Esophagus squamous epithelium (tissue), 5 donors: ENCODE results near the gene GRIK2. TPM values are rescaled to one million over a fixed set of nuclear protein-coding genes. Genes with fewer than 3 reads are reported as not detected.

ENCODE experiments used
- DNase-seq: peaks from one replicate; lab custom pipeline; 2025; lab: John Stamatoyannopoulos, UW
- H3K27ac ChIP-seq, 4 donors: fragments of 200-600 bp; sonication (generic); one replicate each; pipeline ENCODE4 v1.5.1; 2016 to 2019; ENCODE audit warnings: mild to moderate bottlenecking in 1 of 4
- H3K27me3 ChIP-seq, 4 donors: fragments of 200-600 bp; sonication (generic); 1 replicate in 3 of 4; 2 replicates in 1 of 4; pipeline versions ENCODE4 v1.5.1 to v1.6.0; 2017 to 2021; ENCODE audit warnings: antibody characterized with exemption in 1 of 4
- H3K36me3 ChIP-seq, 3 donors: fragments of 200-600 bp; sonication (generic); one replicate each; pipeline ENCODE4 v1.5.1; 2016 to 2019
- H3K4me1 ChIP-seq, 3 donors: fragments of 200-600 bp; sonication (generic); one replicate each; pipeline ENCODE4 v1.5.1; 2017 to 2019
- H3K4me3 ChIP-seq, 4 donors: fragments of 200-600 bp; sonication (generic); 1 replicate in 3 of 4; 2 replicates in 1 of 4; pipeline ENCODE4 v1.5.1; 2016 to 2019; ENCODE audit warnings: mild to moderate bottlenecking in 2 of 4, moderate library complexity in 1 of 4
- H3K9me3 ChIP-seq, 3 donors: fragments of 200-600 bp; sonication (generic); one replicate each; pipeline ENCODE4 v1.5.1; 2016 to 2019
- CTCF ChIP-seq, 6 experiments: fragments of 450-650 bp in 4 of 6; fragments of 200-600 bp in 2 of 6; sonication (generic) in 2 of 6; IDR thresholded peaks; one replicate each; pipeline ENCODE4 v1.5.1; 2016 to 2019; ENCODE audit warnings: antibody characterized with exemption in 6 of 6, mild to moderate bottlenecking in 4 of 6, moderate library complexity in 4 of 6
- POLR2A ChIP-seq, 4 donors: fragments of 450-650 bp; IDR thresholded peaks; one replicate each; pipeline ENCODE4 v1.6.1; 2017; ENCODE audit warnings: antibody characterized with exemption in 4 of 4, mild to moderate bottlenecking in 4 of 4, moderate library complexity in 3 of 4
- WGBS, 2 donors: methylation state at CpG; one replicate each; pipeline ENCODE4 v1.1.5; 2018; 5-methylcytosine and 5-hydroxymethylcytosine counted together
- intact Hi-C: fragments of 100-400 bp; cut with DNase I; formaldehyde crosslinking; loops from one replicate; pipeline ENCODE4 v1.15.0; 2022
- total RNA-seq, 4 donors: library from RNA; depleted of rRNA; stranded (reverse); fragments of >200 nt; gene quantifications; one replicate each; pipeline ENCODE4 v1.1.0, GENCODE V29; 2016
- donor health status: DM: yes; HTN: yes; CAD: no.

The GRIK2 gene
- total RNA-seq, 4 donors from 2014 or later = 0.19 TPM; not detected in 3

- Histone ChIP-seq H3K27me3 (no peaks in the 10 kb centered on the region), H3K9me3 (no peaks in the 10 kb centered on the region), H3K36me3 (no peaks in the 10 kb centered on the region), H3K4me1 (no peaks in the 10 kb centered on the region), H3K4me3 (no peak overlapping the region), H3K27ac (no peak overlapping the region)
- no peak for DNase-seq
- no peak for TF ChIP-seq CTCF (IDR thresholded peaks at IDR 0.05)
- TF ChIP-seq POLR2A (IDR thresholded peaks at IDR 0.05) = no peak
- 70 to 76% methylated on average over 2 of the region's 2 CpGs for WGBS, 2 donors
- intact Hi-C loops = no loop called here
These were observed 165.2 kb downstream of the GRIK2 start for GRCh38 chr6:101558712-101559111.

- Histone ChIP-seq H3K27me3 (no peaks in the 10 kb centered on the region), H3K4me1 (no peaks in the 10 kb centered on the region), H3K27ac (no peak overlapping the region), H3K4me3 (no peak overlapping the region), H3K9me3 (no peaks in the 10 kb centered on the region), H3K36me3 (no peaks in the 10 kb centered on the region)
- intact Hi-C loops = no loop called here
- TF ChIP-seq POLR2A (IDR thresholded peaks at IDR 0.05) (no peak), CTCF (IDR thresholded peaks at IDR 0.05) (no peak)
- WGBS, 2 donors = 76 to 79% methylated on average over 4 of the region's 4 CpGs
- DNase-seq = no peak
These were observed 179.1 kb downstream of the GRIK2 start for GRCh38 chr6:101572627-101573026.

- Histone ChIP-seq H3K4me1 (no peaks in the 10 kb centered on the region), H3K27me3 (no peaks in the 10 kb centered on the region), H3K4me3 (no peak overlapping the region), H3K9me3 (no peaks in the 10 kb centered on the region), H3K27ac (no peak overlapping the region), H3K36me3 (no peaks in the 10 kb centered on the region)
- TF ChIP-seq POLR2A (IDR thresholded peaks at IDR 0.05) (no peak), CTCF (IDR thresholded peaks at IDR 0.05) (no peak)
- no peak for DNase-seq
- intact Hi-C loops = no loop called here
These were observed 183.6 kb downstream of the GRIK2 start for GRCh38 chr6:101577091-101577490.

GRCh38 chr6:101578306-101578705, 184.8 kb downstream of the GRIK2 start:
- no peaks in the 10 kb centered on the region for H3K36me3 ChIP-seq
- H3K4me1 ChIP-seq = no peaks in the 10 kb centered on the region
- no peak for DNase-seq
- intact Hi-C loops = no loop called here
- no peaks in the 10 kb centered on the region for H3K27me3 ChIP-seq
- WGBS, 2 donors = 74 to 85% methylated on average over 1 of the region's 1 CpG
- no peaks in the 10 kb centered on the region for H3K9me3 ChIP-seq
- no peak overlapping the region for H3K4me3 ChIP-seq
- no peak overlapping the region for H3K27ac ChIP-seq
- no peak for TF ChIP-seq POLR2A (IDR thresholded peaks at IDR 0.05)
- no peak for TF ChIP-seq CTCF (IDR thresholded peaks at IDR 0.05)

- intact Hi-C loops = no loop called here
- no peak for TF ChIP-seq POLR2A (IDR thresholded peaks at IDR 0.05)
- TF ChIP-seq CTCF (IDR thresholded peaks at IDR 0.05) = no peak
- DNase-seq = no peak
- H3K27me3 ChIP-seq = no peaks in the 10 kb centered on the region
- no peaks in the 10 kb centered on the region for H3K9me3 ChIP-seq
- no peak overlapping the region for H3K4me3 ChIP-seq
- H3K27ac ChIP-seq = no peak overlapping the region
- no peaks in the 10 kb centered on the region for H3K36me3 ChIP-seq
- H3K4me1 ChIP-seq = no peaks in the 10 kb centered on the region
These were observed 189.3 kb downstream of the GRIK2 start for GRCh38 chr6:101582792-101583191.
